Uterus (tissue), 4 donors: ENCODE data around the gene KRT39. TPM values are rescaled to one million over a fixed set of nuclear protein-coding genes. Genes with fewer than 3 reads are reported as not detected.

Experiments
- DNase-seq, 2 donors: peaks; one replicate each; pipeline ENCODE4 v3.0.0-alpha.2; 2019 to 2020
- H3K27ac ChIP-seq, 2 donors: fragments of 200-600 bp; sonication (generic); 1 replicate in 1 of 2; 2 replicates in 1 of 2; pipeline ENCODE4 v1.5.1; 2016 to 2018
- H3K27me3 ChIP-seq, 2 donors: fragments of 200-600 bp; sonication (generic); one replicate each; pipeline ENCODE4 v1.5.1; 2018 to 2019; ENCODE audit warnings: control low read depth in 1 of 2
- H3K36me3 ChIP-seq, 2 donors: fragments of 200-600 bp; sonication (generic); one replicate each; pipeline ENCODE4 v1.5.1; 2019; ENCODE audit warnings: control low read depth in 1 of 2
- H3K4me1 ChIP-seq, 2 donors: fragments of 200-600 bp; sonication (generic); one replicate each; pipeline ENCODE4 v1.5.1; 2018 to 2019; ENCODE audit warnings: control low read depth in 1 of 2
- H3K4me3 ChIP-seq, 2 donors: fragments of 200-600 bp; sonication (generic); 1 replicate in 1 of 2; 2 replicates in 1 of 2; pipeline ENCODE4 v1.5.1; 2018 to 2019; ENCODE audit warnings: mild to moderate bottlenecking in 1 of 2
- H3K9me3 ChIP-seq, 2 donors: fragments of 200-600 bp; sonication (generic); one replicate each; pipeline ENCODE4 v1.5.1; 2019; ENCODE audit warnings: control low read depth in 1 of 2
- POLR2A ChIP-seq, 2 donors: fragments of 450-650 bp; IDR thresholded peaks; one replicate each; pipeline ENCODE4 v1.6.1; 2016; ENCODE audit warnings: antibody characterized with exemption in 2 of 2, mild to moderate bottlenecking in 1 of 2, moderate library complexity in 1 of 2
- intact Hi-C: fragments of 100-400 bp; cut with DNase I; formaldehyde crosslinking; loops from one replicate; pipeline ENCODE4 v1.15.1; 2023; ENCODE audit warnings: low total_unique reads
- total RNA-seq, 4 donors: library from RNA; depleted of rRNA in 3 of 4; stranded (reverse); fragments of >200 nt in 3 of 4; gene quantifications; one replicate each; pipeline versions ENCODE4 v1.1.0 to v1.2.4, GENCODE V29; 2014 to 2023
- TF ChIP-seq, protein P1 (sequence below), 4 experiments: fragments of 200-600 bp in 2 of 4; fragments of 450-650 bp in 2 of 4; sonication (generic) in 2 of 4; IDR thresholded peaks; one replicate each; pipeline ENCODE4 v1.5.1; 2016 to 2019; ENCODE audit warnings: antibody characterized with exemption in 4 of 4, mild to moderate bottlenecking in 2 of 4, moderate library complexity in 1 of 4
- donor health status: DM: yes; HTN: yes; CAD: no.

Gene KRT39
- total RNA-seq, 4 donors from 2014 or later: not detected

DNA sequence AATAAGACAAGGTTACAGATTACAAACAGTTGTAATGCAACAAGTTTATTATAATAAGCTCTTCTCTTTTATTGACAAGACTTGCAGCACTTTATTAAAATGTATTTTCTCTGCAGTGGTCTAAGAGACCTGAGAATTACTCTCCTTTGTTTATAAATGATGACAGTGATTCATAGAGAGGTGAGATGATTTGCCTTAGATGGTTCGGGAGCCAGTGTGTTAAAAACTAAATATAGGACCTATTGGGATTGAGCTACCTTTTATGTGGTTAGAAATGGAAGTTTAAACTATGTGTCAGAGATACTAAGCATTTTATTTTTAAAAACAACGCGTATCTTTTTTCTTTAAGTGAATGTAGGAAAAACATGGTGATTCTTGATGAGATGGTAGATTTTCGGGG is 30.1 kb upstream of the KRT39 start:
- no peaks in the 10 kb centered on the region for H3K9me3 ChIP-seq
- H3K4me3 ChIP-seq: no peak overlapping the region
- TF ChIP-seq POLR2A (IDR thresholded peaks at IDR 0.05): no peak
- TF ChIP-seq, protein P1, sequence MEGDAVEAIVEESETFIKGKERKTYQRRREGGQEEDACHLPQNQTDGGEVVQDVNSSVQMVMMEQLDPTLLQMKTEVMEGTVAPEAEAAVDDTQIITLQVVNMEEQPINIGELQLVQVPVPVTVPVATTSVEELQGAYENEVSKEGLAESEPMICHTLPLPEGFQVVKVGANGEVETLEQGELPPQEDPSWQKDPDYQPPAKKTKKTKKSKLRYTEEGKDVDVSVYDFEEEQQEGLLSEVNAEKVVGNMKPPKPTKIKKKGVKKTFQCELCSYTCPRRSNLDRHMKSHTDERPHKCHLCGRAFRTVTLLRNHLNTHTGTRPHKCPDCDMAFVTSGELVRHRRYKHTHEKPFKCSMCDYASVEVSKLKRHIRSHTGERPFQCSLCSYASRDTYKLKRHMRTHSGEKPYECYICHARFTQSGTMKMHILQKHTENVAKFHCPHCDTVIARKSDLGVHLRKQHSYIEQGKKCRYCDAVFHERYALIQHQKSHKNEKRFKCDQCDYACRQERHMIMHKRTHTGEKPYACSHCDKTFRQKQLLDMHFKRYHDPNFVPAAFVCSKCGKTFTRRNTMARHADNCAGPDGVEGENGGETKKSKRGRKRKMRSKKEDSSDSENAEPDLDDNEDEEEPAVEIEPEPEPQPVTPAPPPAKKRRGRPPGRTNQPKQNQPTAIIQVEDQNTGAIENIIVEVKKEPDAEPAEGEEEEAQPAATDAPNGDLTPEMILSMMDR (IDR thresholded peaks at IDR 0.05): no peak
- intact Hi-C loops: no loop called here
- H3K4me1 ChIP-seq: no peaks in the 10 kb centered on the region
- no peak overlapping the region for H3K27ac ChIP-seq
- H3K27me3 ChIP-seq: no peaks in the 10 kb centered on the region
- no peaks in the 10 kb centered on the region for H3K36me3 ChIP-seq
- no peak for DNase-seq

DNA sequence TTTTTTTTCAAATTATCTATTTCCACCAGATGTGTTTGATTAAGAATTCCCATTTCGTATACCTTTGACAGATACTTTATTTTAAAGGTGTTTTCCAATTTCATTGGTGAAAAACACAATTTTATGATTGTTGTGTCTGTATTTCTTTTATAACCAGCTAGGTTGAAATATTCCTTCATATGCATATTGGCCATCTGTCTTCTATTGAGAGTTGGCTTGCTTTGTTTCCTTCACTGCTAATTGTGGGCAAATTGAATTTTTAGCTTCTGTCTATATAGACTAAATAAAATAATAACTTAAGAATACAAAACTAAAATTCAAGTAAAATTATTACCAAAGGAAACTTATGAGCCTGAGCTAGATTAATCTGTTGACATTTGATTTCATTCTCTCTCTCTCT is 28.4 kb upstream of the KRT39 start:
- Histone ChIP-seq H3K27me3 (no peaks in the 10 kb centered on the region), H3K9me3 (no peaks in the 10 kb centered on the region), H3K36me3 (no peaks in the 10 kb centered on the region), H3K27ac (no peak overlapping the region), H3K4me1 (no peaks in the 10 kb centered on the region), H3K4me3 (no peak overlapping the region)
- intact Hi-C loops: no loop called here
- DNase-seq: no peak
- TF ChIP-seq, protein P1 (IDR thresholded peaks at IDR 0.05): no peak
- no peak for TF ChIP-seq POLR2A (IDR thresholded peaks at IDR 0.05)

DNA sequence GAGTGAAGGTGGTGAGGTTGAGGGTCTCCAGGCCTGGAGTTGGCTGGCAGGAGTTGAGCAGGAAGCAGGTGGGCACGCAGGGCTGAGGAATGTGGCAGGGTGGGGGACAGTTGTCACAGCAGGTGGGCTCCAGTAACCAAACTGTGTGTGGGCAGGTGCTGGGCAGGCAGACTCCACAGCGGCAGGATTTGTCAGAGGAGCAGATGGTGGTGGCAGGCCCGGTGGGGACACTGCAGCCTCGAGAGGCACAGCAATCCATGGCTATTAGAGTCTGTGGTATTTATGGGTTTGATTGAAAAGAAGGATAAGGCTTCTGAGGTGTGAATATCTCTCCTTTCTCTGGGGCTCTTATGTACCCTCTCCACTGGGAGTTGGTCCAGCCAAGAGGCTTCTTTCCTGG is 27.1 kb upstream of the KRT39 start, which contains the start of gene KRTAP3-3:
Gene KRTAP3-3 (minus strand): TSS at position 326 of the 400 bp plus-strand sequence. CDS start 67 bp downstream, at position 259.
- no peak for TF ChIP-seq POLR2A (IDR thresholded peaks at IDR 0.05)
- TF ChIP-seq, protein P1 (IDR thresholded peaks at IDR 0.05): no peak
- no peaks in the 10 kb centered on the region for H3K4me1 ChIP-seq
- intact Hi-C loops: no loop called here
- H3K9me3 ChIP-seq: no peaks in the 10 kb centered on the region
- no peak for DNase-seq
- no peak within 1 kb of the TSS for H3K27ac ChIP-seq
- H3K4me3 ChIP-seq: no peak within 1 kb of the TSS
- H3K36me3 ChIP-seq: no peaks in the 10 kb centered on the region
- H3K27me3 ChIP-seq: no peaks in the 10 kb centered on the region

DNA sequence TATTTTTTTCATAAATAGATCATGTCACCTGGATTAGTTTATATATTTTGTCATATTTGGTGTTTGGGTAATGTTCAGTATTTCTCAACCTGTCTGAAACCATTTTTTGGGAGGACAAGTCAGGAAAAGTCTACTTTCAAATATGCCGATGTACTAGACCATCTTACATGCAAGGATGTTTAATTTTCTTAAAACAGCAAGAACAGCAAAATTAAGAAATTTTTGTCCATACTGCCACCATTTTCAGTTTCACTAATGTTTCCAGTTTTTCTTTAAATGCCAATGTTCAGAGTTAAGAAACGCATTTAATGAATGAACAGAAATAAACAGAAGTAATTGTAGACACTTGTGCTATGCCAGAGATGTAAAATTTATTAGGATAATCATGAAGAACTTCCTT is 26.3 kb upstream of the KRT39 start:
- DNase-seq: no peak
- TF ChIP-seq POLR2A (IDR thresholded peaks at IDR 0.05): no peak
- TF ChIP-seq, protein P1 (IDR thresholded peaks at IDR 0.05): no peak
- H3K36me3 ChIP-seq: no peaks in the 10 kb centered on the region
- no peaks in the 10 kb centered on the region for H3K27me3 ChIP-seq
- H3K4me3 ChIP-seq: no peak overlapping the region
- intact Hi-C loops: no loop called here
- H3K27ac ChIP-seq: no peak overlapping the region
- H3K4me1 ChIP-seq: no peaks in the 10 kb centered on the region
- no peaks in the 10 kb centered on the region for H3K9me3 ChIP-seq

DNA sequence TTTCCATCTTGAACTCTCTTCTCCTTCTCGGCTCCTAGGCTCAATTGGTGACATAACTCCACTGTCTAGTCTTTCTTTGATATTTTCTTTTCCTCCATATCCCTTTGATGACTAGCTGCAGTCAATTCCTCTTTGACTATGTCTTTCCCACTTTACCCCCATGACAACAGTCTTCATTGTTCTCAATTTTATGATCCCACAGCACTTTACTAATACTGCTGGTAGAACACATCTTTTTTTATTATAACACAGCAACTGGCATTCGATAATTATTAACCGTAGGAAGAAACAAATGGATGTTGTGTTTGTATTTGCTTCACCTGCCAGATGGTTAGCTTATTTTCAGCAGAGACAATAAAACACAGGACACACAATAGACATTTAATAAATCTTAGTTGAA is 25.9 kb upstream of the KRT39 start:
- Histone ChIP-seq H3K36me3 (no peaks in the 10 kb centered on the region), H3K4me1 (no peaks in the 10 kb centered on the region), H3K4me3 (no peak overlapping the region), H3K27ac (no peak overlapping the region), H3K9me3 (no peaks in the 10 kb centered on the region), H3K27me3 (no peaks in the 10 kb centered on the region)
- TF ChIP-seq POLR2A (IDR thresholded peaks at IDR 0.05): no peak
- TF ChIP-seq, protein P1 (IDR thresholded peaks at IDR 0.05): no peak
- DNase-seq: no peak
- intact Hi-C loops: no loop called here
